PC-3 (cell line): ENCODE data around the gene CEND1. TPM values are rescaled to one million over a fixed set of nuclear protein-coding genes. Genes with fewer than 3 reads are reported as not detected.

Source experiments
- ATAC-seq: fragments of 200-7000 bp; cut with Tn5 transposase; 2 replicates; pipeline ENCODE4 v1.9.1; 2020; ENCODE audit warnings: mild to moderate bottlenecking, moderate library complexity
- BruUV-seq: library from RNA; stranded (reverse); fragments of 400-500 nt; replicated peaks from 2 replicates; lab custom pipeline; 2021; lab: Mats Ljungman, UMichigan
- CTCF ChIA-PET: fragments of 300-600 bp; sonication (Branson Sonifier 250); formaldehyde crosslinking; loops from one replicate; lab custom pipeline; 2022; ENCODE audit warnings: antibody characterized with exemption; lab: Charles Lee
- POLR2A ChIA-PET: fragments of 300-600 bp; sonication (Branson Sonifier 250); formaldehyde crosslinking; loops from one replicate; lab custom pipeline; 2022; ENCODE audit warnings: antibody characterized with exemption; ENCODE audit not compliant: unreplicated experiment; lab: Charles Lee
- DNase-seq: peaks from one replicate; pipeline ENCODE4 v3.0.0-alpha.2; 2015
- H2AFZ ChIP-seq: fragments of 300-600 bp; sonication (generic); 2 replicates; pipeline ENCODE4 v1.6.0; 2016; ENCODE audit warnings: antibody characterized with exemption, low read length
- H3F3A ChIP-seq: fragments of 300-600 bp; sonication (generic); one replicate; pipeline ENCODE4 v1.6.0; 2017; ENCODE audit warnings: antibody characterized with exemption, low read length, control low read depth, mild to moderate bottlenecking; ENCODE audit not compliant: unreplicated experiment
- H3K27ac ChIP-seq: fragments of 300-600 bp; sonication (generic); 2 replicates; pipeline ENCODE4 v1.5.1; 2016; ENCODE audit warnings: mild to moderate bottlenecking, low read length
- H3K27me3 ChIP-seq: fragments of 300-600 bp; sonication (generic); 2 replicates; pipeline ENCODE4 v1.6.1; 2016; ENCODE audit warnings: low read length, mixed read lengths
- H3K36me3 ChIP-seq: fragments of 300-600 bp; sonication (generic); 2 replicates; pipeline ENCODE4 v1.6.1; 2016; ENCODE audit warnings: low read depth, mixed run types, low read length, mixed read lengths
- H3K4me1 ChIP-seq: fragments of 300-600 bp; sonication (generic); 2 replicates; pipeline ENCODE4 v1.5.1; 2016; ENCODE audit warnings: low read length; ENCODE audit not compliant: insufficient read depth
- H3K4me2 ChIP-seq: fragments of 300-600 bp; sonication (generic); 2 replicates; pipeline ENCODE4 v1.6.0; 2016; ENCODE audit warnings: low read length
- H3K4me3 ChIP-seq: fragments of 300-600 bp; sonication (generic); 2 replicates; pipeline ENCODE4 v1.5.1; 2016; ENCODE audit warnings: mild to moderate bottlenecking, low read length, mixed read lengths
- H3K79me2 ChIP-seq: fragments of 300-600 bp; sonication (generic); 2 replicates; pipeline ENCODE4 v1.6.1; 2017; ENCODE audit warnings: low read length, mixed read lengths
- H3K9ac ChIP-seq: fragments of 300-600 bp; sonication (generic); 2 replicates; pipeline ENCODE4 v1.6.0; 2016; ENCODE audit warnings: mild to moderate bottlenecking, low read length
- H3K9me2 ChIP-seq: fragments of 300-600 bp; sonication (generic); replicated peaks from 2 replicates; pipeline ENCODE4 v1.6.1; 2016; ENCODE audit warnings: mixed run types, low read length, mixed read lengths
- H3K9me3 ChIP-seq: fragments of 300-600 bp; sonication (generic); 2 replicates; pipeline ENCODE4 v1.6.1; 2016; ENCODE audit warnings: low read length, mixed read lengths
- H4K20me1 ChIP-seq: fragments of 300-600 bp; sonication (generic); 2 replicates; pipeline ENCODE4 v1.6.1; 2016; ENCODE audit warnings: low read length, mixed read lengths
- EZH2 ChIP-seq: fragments of 300-600 bp; sonication (generic); IDR thresholded peaks from one replicate; pipeline ENCODE4 v1.6.1; 2017; ENCODE audit warnings: antibody characterized with exemption, mild to moderate bottlenecking, low read length; ENCODE audit not compliant: unreplicated experiment
- EZH2phosphoT487 ChIP-seq: fragments of 300-600 bp; sonication (generic); IDR thresholded peaks from 2 replicates; pipeline ENCODE4 v1.6.1; 2018; ENCODE audit warnings: mild to moderate bottlenecking, antibody characterized with exemption, low read length, borderline replicate concordance
- intact Hi-C: fragments of 100-400 bp; cut with micrococcal nuclease; formaldehyde crosslinking; loops from 2 replicates; pipeline ENCODE4 v1.9.0; 2023
- total RNA-seq: library from RNA; depleted of rRNA; stranded (reverse); fragments of >200 nt; gene quantifications from 2 replicates; pipeline ENCODE4 v1.2.3, GENCODE V29; 2014
- TF ChIP-seq, protein P1 (sequence below): fragments of 300-600 bp; sonication (generic); conservative IDR thresholded peaks from 2 replicates; pipeline ENCODE4 v1.5.1; 2017; ENCODE audit warnings: antibody characterized with exemption, low read depth, mild to moderate bottlenecking, low read length

CEND1 gene
- total RNA-seq, 1 experiment from 2014 or later: not detected

DNA sequence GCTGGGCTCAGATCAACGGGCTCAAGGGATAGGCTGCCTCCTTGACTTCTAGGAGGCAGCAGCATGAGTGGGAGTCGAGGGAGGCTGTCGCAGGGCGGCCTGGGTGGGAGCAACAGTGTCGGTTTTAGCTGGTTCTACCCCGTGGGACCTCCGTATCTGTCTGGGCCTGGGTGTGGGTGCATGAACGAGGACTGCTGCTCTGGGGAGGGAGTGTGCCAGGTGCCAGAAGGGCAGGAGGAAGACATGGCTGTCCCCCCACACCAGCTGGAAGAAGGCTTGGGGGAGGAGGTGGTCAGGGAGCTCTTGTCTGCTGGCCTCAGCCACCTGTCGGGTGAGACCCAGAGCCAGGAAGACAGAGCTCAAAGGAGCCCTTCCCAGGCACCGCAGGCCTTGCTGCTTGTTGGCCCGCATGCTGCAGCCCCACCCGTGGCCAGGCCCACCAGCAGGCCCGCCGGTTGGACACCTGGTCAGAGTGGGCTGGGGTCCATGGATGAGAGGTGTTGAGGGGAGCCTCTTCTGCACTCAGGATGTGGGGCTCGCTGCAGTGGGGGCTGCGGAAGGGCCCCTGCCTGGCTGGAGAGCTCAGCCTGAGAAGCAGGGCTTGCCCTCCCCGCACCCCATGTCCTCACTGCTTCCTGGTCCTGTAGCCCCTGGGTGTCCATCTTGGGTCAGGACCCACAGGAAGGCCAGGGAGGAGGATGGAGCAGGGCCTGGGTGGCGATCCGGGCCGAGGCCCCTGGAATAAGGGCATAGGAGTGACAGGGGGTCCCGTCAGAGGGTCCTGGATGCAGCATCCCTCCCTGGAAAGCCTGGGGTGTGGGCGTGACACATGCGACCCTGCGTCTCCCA, 3.4 kb downstream of the CEND1 start:
- ATAC-seq: no peak

DNA sequence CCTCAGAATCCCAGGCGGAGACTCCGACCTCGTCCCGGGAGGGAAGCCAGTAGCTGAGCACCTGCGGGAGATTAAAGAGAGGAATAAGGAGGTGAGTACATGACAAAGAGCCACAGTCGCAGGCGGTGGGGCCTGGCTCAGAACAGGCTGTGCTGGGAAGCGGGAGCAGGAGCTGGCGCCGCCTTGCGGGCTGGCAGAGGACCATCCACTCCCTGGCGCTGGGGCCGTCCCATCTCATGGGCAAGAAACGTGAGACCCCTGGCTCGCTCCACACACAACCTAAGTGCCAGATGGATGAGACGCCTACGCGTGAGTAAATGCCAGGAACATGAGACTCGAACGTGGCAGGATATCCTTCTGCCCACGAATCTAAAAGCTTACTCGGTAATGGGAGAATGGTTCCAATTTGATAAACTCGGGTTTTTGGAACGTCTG, 6.3 kb downstream of the CEND1 start:
- Histone ChIP-seq H2AFZ (no peak overlapping the region), H3K9me3 (no peaks in the 10 kb centered on the region), H3F3A (no peaks in the 10 kb centered on the region), H3K27me3 (no peaks in the 10 kb centered on the region), H3K9ac (no peak overlapping the region), H3K4me3 (no peak overlapping the region), H3K4me1 (no peaks in the 10 kb centered on the region), H3K27ac (no peak overlapping the region), H4K20me1 (no peaks in the 10 kb centered on the region), H3K36me3 (no peaks in the 10 kb centered on the region), H3K9me2 (no peaks in the 10 kb centered on the region), H3K79me2 (0 out of 2 replicates have a peak, but pooled peaks cover under 1% of the 10 kb centered on the region), H3K4me2 (peak overlapping the region; percentile 49)
- ChIA-PET POLR2A (no interaction called here), CTCF (no interaction called here)
- TF ChIP-seq EZH2: no peak
- TF ChIP-seq, protein P1, sequence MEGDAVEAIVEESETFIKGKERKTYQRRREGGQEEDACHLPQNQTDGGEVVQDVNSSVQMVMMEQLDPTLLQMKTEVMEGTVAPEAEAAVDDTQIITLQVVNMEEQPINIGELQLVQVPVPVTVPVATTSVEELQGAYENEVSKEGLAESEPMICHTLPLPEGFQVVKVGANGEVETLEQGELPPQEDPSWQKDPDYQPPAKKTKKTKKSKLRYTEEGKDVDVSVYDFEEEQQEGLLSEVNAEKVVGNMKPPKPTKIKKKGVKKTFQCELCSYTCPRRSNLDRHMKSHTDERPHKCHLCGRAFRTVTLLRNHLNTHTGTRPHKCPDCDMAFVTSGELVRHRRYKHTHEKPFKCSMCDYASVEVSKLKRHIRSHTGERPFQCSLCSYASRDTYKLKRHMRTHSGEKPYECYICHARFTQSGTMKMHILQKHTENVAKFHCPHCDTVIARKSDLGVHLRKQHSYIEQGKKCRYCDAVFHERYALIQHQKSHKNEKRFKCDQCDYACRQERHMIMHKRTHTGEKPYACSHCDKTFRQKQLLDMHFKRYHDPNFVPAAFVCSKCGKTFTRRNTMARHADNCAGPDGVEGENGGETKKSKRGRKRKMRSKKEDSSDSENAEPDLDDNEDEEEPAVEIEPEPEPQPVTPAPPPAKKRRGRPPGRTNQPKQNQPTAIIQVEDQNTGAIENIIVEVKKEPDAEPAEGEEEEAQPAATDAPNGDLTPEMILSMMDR: peak; percentile 80
- no peak for TF ChIP-seq EZH2phosphoT487
- DNase-seq (peak; percentile 80), ATAC-seq (peak; percentile 96)
- intact Hi-C loops: no loop called here
- BruUV-seq: TSS peak; percentile 8

More for the DNA sequence above, 3.4 kb downstream of the CEND1 start:
- no peaks in the 10 kb centered on the region for H3K9me3 ChIP-seq
- H3K4me1 ChIP-seq: no peaks in the 10 kb centered on the region
- POLR2A ChIA-PET: no interaction called here
- no peaks in the 10 kb centered on the region for H3K36me3 ChIP-seq
- CTCF ChIA-PET: no interaction called here
- H3K4me2 ChIP-seq: no peak overlapping the region
- no peaks in the 10 kb centered on the region for H3K79me2 ChIP-seq
- H3K4me3 ChIP-seq: no peak overlapping the region
- no peak overlapping the region for H2AFZ ChIP-seq
- TF ChIP-seq EZH2: no peak
- no peak for TF ChIP-seq EZH2phosphoT487
- TF ChIP-seq, protein P1: no peak
- no peaks in the 10 kb centered on the region for H3F3A ChIP-seq
- no peaks in the 10 kb centered on the region for H3K9me2 ChIP-seq
- no peak overlapping the region for H3K27ac ChIP-seq
- H4K20me1 ChIP-seq: no peaks in the 10 kb centered on the region
- H3K27me3 ChIP-seq: no peaks in the 10 kb centered on the region
- DNase-seq: no peak
- no peak overlapping the region for H3K9ac ChIP-seq
- BruUV-seq: no TSS peak
- intact Hi-C loops: no loop called here
